IMR-90 (cell line): ENCODE measurements around the gene DIP2B. TPM values are rescaled to one million over a fixed set of nuclear protein-coding genes. Genes with fewer than 3 reads are reported as not detected.

ENCODE experiments used
- ATAC-seq: fragments of 200-7000 bp; cut with Tn5 transposase; 2 replicates; pipeline ENCODE4 v1.9.1; 2020; ENCODE audit warnings: low read depth, mild to moderate bottlenecking, moderate library complexity
- BruUV-seq: library from RNA; stranded (reverse); fragments of 400-500 nt; replicated peaks from 2 replicates; lab custom pipeline; 2021; lab: Mats Ljungman, UMichigan
- CTCF ChIA-PET: fragments of 300-600 bp; formaldehyde crosslinking; extraction: SDS; loops from one replicate; lab custom pipeline; 2021; ENCODE audit warnings: antibody characterized with exemption; lab: Yijun Ruan, JAX
- POLR2A ChIA-PET: fragments of 300-600 bp; sonication (Branson Sonifier 250); formaldehyde crosslinking; loops from one replicate; lab custom pipeline; 2022; ENCODE audit warnings: antibody characterized with exemption; ENCODE audit not compliant: unreplicated experiment; lab: Charles Lee
- DNase-seq: peaks from one replicate; pipeline ENCODE4 v3.0.0; 2013
- H2AFZ ChIP-seq: replicated peaks from 2 replicates; pipeline ENCODE3; 2013; ENCODE audit warnings: low read length, mild to moderate bottlenecking; ENCODE audit not compliant: poor library complexity
- H2AK5ac ChIP-seq: 2 replicates; pipeline ENCODE4 v1.6.1; 2013; ENCODE audit warnings: low read depth, low read length, inconsistent platforms
- H2AK9ac ChIP-seq: replicated peaks from 2 replicates; pipeline ENCODE3; 2013; ENCODE audit warnings: mild to moderate bottlenecking, low read depth, low read length, moderate library complexity; ENCODE audit not compliant: poor library complexity
- H2BK120ac ChIP-seq: 2 replicates; pipeline ENCODE4 v1.6.1; 2013; ENCODE audit warnings: low read depth, low read length, inconsistent platforms
- H2BK15ac ChIP-seq: 3 replicates; pipeline ENCODE4 v1.6.1; 2013; ENCODE audit warnings: low read depth, low read length, inconsistent platforms
- H2BK20ac ChIP-seq: 2 replicates; pipeline ENCODE4 v1.6.1; 2013; ENCODE audit warnings: low read depth, mild to moderate bottlenecking, inconsistent platforms, low read length, moderate library complexity
- H2BK5ac ChIP-seq: 2 replicates; pipeline ENCODE4 v1.6.1; 2013; ENCODE audit warnings: mild to moderate bottlenecking, low read depth, low read length, inconsistent platforms; ENCODE audit not compliant: poor library complexity, severe bottlenecking
- H3K14ac ChIP-seq: replicated peaks from 2 replicates; pipeline ENCODE4 v1.6.1; 2013; ENCODE audit warnings: low read depth, low read length, inconsistent platforms
- H3K18ac ChIP-seq: 2 replicates; pipeline ENCODE4 v1.6.1; 2013; ENCODE audit warnings: low read depth, low read length, control low read depth
- H3K23ac ChIP-seq: 2 replicates; pipeline ENCODE4 v1.6.1; 2013; ENCODE audit warnings: low read depth, low read length, inconsistent platforms
- H3K27ac ChIP-seq: 2 replicates; pipeline ENCODE4 v1.5.1; 2013; ENCODE audit warnings: mild to moderate bottlenecking, control low read depth, low read length; ENCODE audit not compliant: insufficient read depth
- H3K27me3 ChIP-seq: 2 replicates; pipeline ENCODE4 v1.6.1; 2013; ENCODE audit warnings: low read length; ENCODE audit not compliant: control insufficient read depth, insufficient read depth
- H3K36me3 ChIP-seq: 2 replicates; pipeline ENCODE4 v1.6.1; 2013; ENCODE audit warnings: low read length, mixed read lengths; ENCODE audit not compliant: control insufficient read depth, insufficient read depth
- H3K4ac ChIP-seq: 2 replicates; pipeline ENCODE4 v1.6.1; 2013; ENCODE audit warnings: low read depth, low read length, inconsistent platforms
- H3K4me1 ChIP-seq: 2 replicates; pipeline ENCODE4 v1.6.1; 2013; ENCODE audit warnings: low read length, mixed read lengths; ENCODE audit not compliant: control insufficient read depth, insufficient read depth
- H3K4me2 ChIP-seq: 2 replicates; pipeline ENCODE4 v1.6.1; 2013; ENCODE audit warnings: low read depth, mild to moderate bottlenecking, control low read depth, low read length, moderate library complexity
- H3K4me3 ChIP-seq: 2 replicates; pipeline ENCODE4 v1.5.1; 2013; ENCODE audit warnings: low read depth, mild to moderate bottlenecking, control low read depth, low read length, moderate library complexity; ENCODE audit not compliant: insufficient read depth
- H3K56ac ChIP-seq: 2 replicates; pipeline ENCODE4 v1.6.1; 2013; ENCODE audit warnings: low read length, inconsistent platforms; ENCODE audit not compliant: insufficient read depth; ENCODE audit errors: extremely low read depth
- H3K79me1 ChIP-seq, 2 experiments: 2 replicates each; pipeline ENCODE4 v1.6.1; 2013; ENCODE audit warnings: low read length in 2 of 2, inconsistent platforms in 1 of 2, low read depth in 1 of 2
- H3K9ac ChIP-seq: 2 replicates; pipeline ENCODE4 v1.6.1; 2013; ENCODE audit warnings: low read depth, low read length, control low read depth
- H3K9me1 ChIP-seq: 2 replicates; pipeline ENCODE4 v1.6.1; 2013; ENCODE audit warnings: low read length, inconsistent platforms; ENCODE audit not compliant: insufficient read depth
- H3K9me3 ChIP-seq: 2 replicates; pipeline ENCODE4 v1.6.1; 2013; ENCODE audit warnings: low read length; ENCODE audit not compliant: control insufficient read depth, insufficient read depth
- H4K20me1 ChIP-seq: 2 replicates; pipeline ENCODE4 v1.6.1; 2013; ENCODE audit warnings: low read length, inconsistent platforms; ENCODE audit not compliant: insufficient read depth
- H4K5ac ChIP-seq: 2 replicates; pipeline ENCODE4 v1.6.1; 2013; ENCODE audit warnings: mild to moderate bottlenecking, low read depth, low read length, control low read depth
- H4K8ac ChIP-seq, 2 experiments: 2 replicates each; pipeline ENCODE4 v1.6.1; 2013; ENCODE audit warnings: low read depth in 2 of 2, low read length in 2 of 2, control low read depth in 1 of 2, inconsistent platforms in 1 of 2
- H4K91ac ChIP-seq: 2 replicates; pipeline ENCODE4 v1.6.1; 2013; ENCODE audit warnings: low read depth, low read length, inconsistent platforms; ENCODE audit not compliant: insufficient read depth
- BHLHE40 ChIP-seq: fragments of 150-350 bp; IDR thresholded peaks from 2 replicates; pipeline ENCODE4 v1.6.1; 2016; ENCODE audit warnings: mild to moderate bottlenecking, low read depth, low read length
- CEBPB ChIP-seq: IDR thresholded peaks from 2 replicates; pipeline ENCODE4 v1.6.1; 2012; ENCODE audit warnings: low read depth, low read length, improper control_type of control experiment
- CHD1 ChIP-seq: IDR thresholded peaks from 2 replicates; pipeline ENCODE4 v1.6.1; 2012; ENCODE audit warnings: low read depth, low read length, improper control_type of control experiment
- ELK1 ChIP-seq: fragments of 150-350 bp; IDR thresholded peaks from 2 replicates; pipeline ENCODE4 v1.6.1; 2016; ENCODE audit warnings: low read depth, mild to moderate bottlenecking, low read length, moderate library complexity, borderline replicate concordance
- FOS ChIP-seq: fragments of 150-350 bp; IDR thresholded peaks from 2 replicates; pipeline ENCODE4 v1.6.1; 2016; ENCODE audit warnings: low read depth, low read length
- MAFK ChIP-seq: IDR thresholded peaks from 2 replicates; pipeline ENCODE4 v1.6.1; 2012; ENCODE audit warnings: low read depth, low read length, improper control_type of control experiment
- NFE2L2 ChIP-seq: fragments of 150-350 bp; IDR thresholded peaks from 2 replicates; pipeline ENCODE4 v1.6.1; 2016; ENCODE audit warnings: low read depth, mild to moderate bottlenecking, low read length
- POLR2A ChIP-seq: IDR thresholded peaks from 2 replicates; pipeline ENCODE4 v1.6.1; 2012; ENCODE audit warnings: mild to moderate bottlenecking, low read depth, low read length
- RAD21 ChIP-seq: IDR thresholded peaks from 2 replicates; pipeline ENCODE4 v1.6.1; 2012; ENCODE audit warnings: low read length, improper control_type of control experiment
- RCOR1 ChIP-seq: IDR thresholded peaks from 2 replicates; pipeline ENCODE4 v1.6.1; 2012; ENCODE audit warnings: mild to moderate bottlenecking, low read length, improper control_type of control experiment; ENCODE audit not compliant: insufficient replicate concordance
- SMC3 ChIP-seq: fragments of 150-350 bp; IDR thresholded peaks from 2 replicates; pipeline ENCODE4 v1.6.1; 2016; ENCODE audit warnings: low read depth, mild to moderate bottlenecking, antibody characterized with exemption, low read length, moderate library complexity
- USF2 ChIP-seq: fragments of 150-350 bp; IDR thresholded peaks from 2 replicates; pipeline ENCODE4 v1.6.1; 2017; ENCODE audit warnings: mild to moderate bottlenecking, antibody characterized with exemption, low read length, low read depth
- dilution Hi-C: fragments of 300-500 bp; cut with HindIII; formaldehyde crosslinking; loops from one replicate; pipeline ENCODE4 v1.14.3; 2018; ENCODE audit warnings: low sequenced_read_pairs; ENCODE audit not compliant: unreplicated experiment
- in situ Hi-C: fragments of 300-500 bp; cut with MboI; formaldehyde crosslinking; loops from 3 replicates; pipeline ENCODE4 v1.14.3; 2019; ENCODE audit warnings: low sequenced_read_pairs, inconsistent platforms, mixed read lengths
- intact Hi-C: fragments of 100-400 bp; cut with micrococcal nuclease; formaldehyde crosslinking; loops from 2 replicates; pipeline ENCODE4 v1.10.0; 2022
- polyA plus RNA-seq, 3 experiments: library from polyadenylated mRNA; depleted of rRNA; stranded (reverse); fragments of >200 nt; gene quantifications; 2 replicates each; pipeline ENCODE4 v1.2.3, GENCODE V29; 2012; ENCODE audit warnings: low replicate concordance in 1 of 3
- total RNA-seq: library from RNA; depleted of rRNA; stranded (reverse); fragments of >200 nt; gene quantifications from 2 replicates; pipeline ENCODE4 v1.2.3, GENCODE V29; 2012

DIP2B gene
- total and polyA plus RNA-seq, 2 of the 4 experiments (the other 2 are of a cell fraction), result 7.7 to 12.9 TPM

- no peak for TF ChIP-seq MAFK
Observed at GRCh38 chr12:50637870-50638481, 133.2 kb downstream of the DIP2B start (continued).

GRCh38 chr12:50638482-50638880 is 133.7 kb downstream of the DIP2B start:
- no peak for DNase-seq
- H2BK15ac ChIP-seq, result no peak overlapping the region
- H3K4me2 ChIP-seq, result no peak overlapping the region
- no peak overlapping the region for H3K27ac ChIP-seq
- in situ Hi-C loops (loop anchor here (5.0 kb wide), 1 partner anchor 131 kb away; no protein-coding TSS in a partner anchor), dilution Hi-C loops (no loop called here), intact Hi-C loops (loop anchor here (1.0 to 5.0 kb wide), 2 partner anchors 66 to 134 kb away; partner anchors contain the start of gene DIP2B)
- H3K56ac ChIP-seq, result no peak overlapping the region
- BruUV-seq, result no TSS peak
- peaks cover 7% of the 10 kb centered on the region for H3K4me1 ChIP-seq
- ChIA-PET CTCF (interaction anchor here (0.5 to 1.0 kb wide), 5 partner anchors 10 to 149 kb away, joined by 3 to 7 read pairs (median 4); partner anchors contain the start of gene DIP2B), POLR2A (interaction anchor here (0.7 kb wide), 1 partner anchor 21 kb away, joined by 5 read pairs; no protein-coding TSS in a partner anchor)
- H2BK20ac ChIP-seq, result no peak overlapping the region
- H3K79me1 ChIP-seq, result peaks cover 19 to 46% of the 10 kb centered on the region in 2 experiments; a peak in 3 of 4 replicates
- H4K8ac ChIP-seq, result no peak overlapping the region
- H3K36me3 ChIP-seq, result no peaks in the 10 kb centered on the region
- H4K91ac ChIP-seq, result no peak overlapping the region
- no peak overlapping the region for H2AFZ ChIP-seq
- H4K20me1 ChIP-seq, result peaks cover 3% of the 10 kb centered on the region; the same call in 1 of the 2 replicates
- H2AK5ac ChIP-seq, result no peak overlapping the region
- no peak overlapping the region for H3K18ac ChIP-seq
- no peak overlapping the region for H2BK120ac ChIP-seq
- no peak overlapping the region for H2AK9ac ChIP-seq
- H3K4ac ChIP-seq, result no peak overlapping the region
- no peak for ATAC-seq
- H3K14ac ChIP-seq, result no peak overlapping the region
- TF ChIP-seq MAFK, result no peak
- TF ChIP-seq CEBPB, result no peak
- TF ChIP-seq CHD1, result no peak
- no peak for TF ChIP-seq RAD21
- TF ChIP-seq USF2, result no peak
- TF ChIP-seq ELK1, result no peak
- no peak for TF ChIP-seq BHLHE40
- TF ChIP-seq RCOR1, result no peak
- no peak for TF ChIP-seq FOS
- TF ChIP-seq NFE2L2, result no peak
- no peak for TF ChIP-seq SMC3
- TF ChIP-seq POLR2A, result no peak
- no peak overlapping the region for H2BK5ac ChIP-seq
- no peak overlapping the region for H3K23ac ChIP-seq
- no peaks in the 10 kb centered on the region for H3K27me3 ChIP-seq
- no peak overlapping the region for H3K9ac ChIP-seq
- no peaks in the 10 kb centered on the region for H3K9me3 ChIP-seq
- H3K9me1 ChIP-seq, result peaks cover 6% of the 10 kb centered on the region
- H4K5ac ChIP-seq, result no peak overlapping the region
- H3K4me3 ChIP-seq, result no peak overlapping the region
